Activated T-helper 17 cell treated with anti-CD3 and anti-CD28 coated beads, Interleukin-2, amount 50 U/mL, for 72 hours (primary cell): Measurements from ENCODE around the gene ACAN. TPM values are rescaled to one million over a fixed set of nuclear protein-coding genes. Genes with fewer than 3 reads are reported as not detected.

ENCODE experiments used
- ATAC-seq: fragments of 150-1000 bp; cut with Tn5 transposase; replicated peaks from 2 replicates; pipeline ENCODE4 v1.10.0; 2021; ENCODE audit warnings: mild to moderate bottlenecking, moderate library complexity
- H3K27ac Mint-ChIP-seq: one replicate; pipeline ENCODE4 v1.8.0; 2022; ENCODE audit warnings: mixed read lengths
- H3K27me3 Mint-ChIP-seq: one replicate; pipeline ENCODE4 v1.8.0; 2022; ENCODE audit warnings: mixed read lengths
- H3K36me3 Mint-ChIP-seq: one replicate; pipeline ENCODE4 v1.8.0; 2022; ENCODE audit warnings: low read depth, mild to moderate bottlenecking, mixed read lengths
- H3K4me1 Mint-ChIP-seq: one replicate; pipeline ENCODE4 v1.8.0; 2022; ENCODE audit warnings: mixed read lengths
- H3K4me3 Mint-ChIP-seq: one replicate; pipeline ENCODE4 v1.8.0; 2022; ENCODE audit warnings: mild to moderate bottlenecking, mixed read lengths
- H3K9me3 Mint-ChIP-seq: one replicate; pipeline ENCODE4 v1.8.0; 2022; ENCODE audit warnings: mixed read lengths
- total RNA-seq, 2 donors: library from RNA; stranded (reverse); gene quantifications; one replicate each; pipeline ENCODE4 v1.2.3, GENCODE V29; 2022

ACAN gene
- total RNA-seq, 2 donors from 2014 or later = not detected

- no peaks in the 10 kb centered on the region for H3K36me3 Mint-ChIP-seq
- no peaks in the 10 kb centered on the region for H3K27me3 Mint-ChIP-seq
- no peak for ATAC-seq
- H3K4me3 Mint-ChIP-seq = no peak overlapping the region
- peak overlapping the region; percentile 63 for H3K27ac Mint-ChIP-seq
- H3K4me1 Mint-ChIP-seq = no peaks in the 10 kb centered on the region
- no peaks in the 10 kb centered on the region for H3K9me3 Mint-ChIP-seq
Measured at GRCh38 chr15:88866295-88866881, 63.2 kb downstream of the ACAN start.

DNA sequence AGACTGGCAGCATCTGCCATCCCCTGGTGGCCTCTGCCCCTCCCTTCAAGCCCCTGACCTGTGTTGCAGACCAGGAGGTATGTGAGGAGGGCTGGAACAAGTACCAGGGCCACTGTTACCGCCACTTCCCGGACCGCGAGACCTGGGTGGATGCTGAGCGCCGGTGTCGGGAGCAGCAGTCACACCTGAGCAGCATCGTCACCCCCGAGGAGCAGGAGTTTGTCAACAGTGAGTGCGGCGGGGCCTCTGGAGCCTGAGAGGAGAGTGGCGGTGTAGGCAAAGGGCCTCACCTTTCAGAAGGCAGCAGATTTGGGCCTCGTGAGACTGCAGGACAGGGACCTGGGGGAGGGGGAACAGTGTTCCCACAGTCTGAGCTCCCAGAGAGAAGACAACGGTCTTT is 68.1 kb downstream of the ACAN start:
- Mint-ChIP-seq H3K27me3 (no peaks in the 10 kb centered on the region), H3K27ac (no peak overlapping the region), H3K4me3 (no peak overlapping the region), H3K4me1 (no peaks in the 10 kb centered on the region), H3K9me3 (no peaks in the 10 kb centered on the region), H3K36me3 (peaks cover 27% of the 10 kb centered on the region)
- ATAC-seq = no peak

DNA sequence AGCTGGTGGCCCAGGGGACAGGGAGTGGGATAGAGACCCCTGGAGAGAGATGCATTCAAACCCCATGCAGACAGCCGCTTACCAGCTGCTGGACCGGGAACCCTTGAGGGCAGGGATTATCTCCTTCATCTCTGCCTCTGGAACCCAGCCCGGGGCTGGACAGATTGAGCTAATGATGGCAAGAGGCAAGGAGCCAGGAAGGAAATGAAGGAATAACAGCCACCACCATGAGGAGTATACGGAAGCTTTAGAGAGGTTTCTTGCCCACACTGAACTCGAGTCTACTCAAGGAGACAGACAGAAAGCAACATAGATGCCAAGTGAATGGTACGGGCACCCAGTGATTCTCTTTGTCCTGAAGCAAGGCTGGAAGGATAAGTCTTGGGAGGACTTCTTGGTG is 68.9 kb downstream of the ACAN start:
- peaks cover 35% of the 10 kb centered on the region for H3K36me3 Mint-ChIP-seq
- no peak overlapping the region for H3K4me3 Mint-ChIP-seq
- H3K4me1 Mint-ChIP-seq = no peaks in the 10 kb centered on the region
- no peak for ATAC-seq
- H3K9me3 Mint-ChIP-seq = no peaks in the 10 kb centered on the region
- no peak overlapping the region for H3K27ac Mint-ChIP-seq
- no peaks in the 10 kb centered on the region for H3K27me3 Mint-ChIP-seq

DNA sequence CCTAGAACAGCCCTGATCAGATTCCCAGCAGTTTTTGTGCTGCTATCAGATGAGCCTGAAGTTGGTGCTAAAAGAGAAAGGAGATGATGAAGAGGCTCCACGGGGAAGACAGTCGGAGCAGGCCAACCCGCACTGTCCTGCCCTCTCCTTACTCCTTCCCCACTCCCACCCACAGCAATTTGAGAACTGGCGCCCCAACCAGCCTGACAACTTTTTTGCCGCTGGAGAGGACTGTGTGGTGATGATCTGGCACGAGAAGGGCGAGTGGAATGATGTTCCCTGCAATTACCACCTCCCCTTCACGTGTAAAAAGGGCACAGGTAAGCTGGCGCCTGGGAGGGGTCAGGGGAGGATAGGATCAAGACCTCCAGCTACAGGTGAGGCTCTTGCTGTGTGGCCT is 69.5 kb downstream of the ACAN start:
- Mint-ChIP-seq H3K27ac (peak overlapping the region; percentile 30), H3K36me3 (peaks cover 39% of the 10 kb centered on the region), H3K4me1 (no peaks in the 10 kb centered on the region), H3K4me3 (no peak overlapping the region), H3K9me3 (no peaks in the 10 kb centered on the region), H3K27me3 (no peaks in the 10 kb centered on the region)
- ATAC-seq = no peak

DNA sequence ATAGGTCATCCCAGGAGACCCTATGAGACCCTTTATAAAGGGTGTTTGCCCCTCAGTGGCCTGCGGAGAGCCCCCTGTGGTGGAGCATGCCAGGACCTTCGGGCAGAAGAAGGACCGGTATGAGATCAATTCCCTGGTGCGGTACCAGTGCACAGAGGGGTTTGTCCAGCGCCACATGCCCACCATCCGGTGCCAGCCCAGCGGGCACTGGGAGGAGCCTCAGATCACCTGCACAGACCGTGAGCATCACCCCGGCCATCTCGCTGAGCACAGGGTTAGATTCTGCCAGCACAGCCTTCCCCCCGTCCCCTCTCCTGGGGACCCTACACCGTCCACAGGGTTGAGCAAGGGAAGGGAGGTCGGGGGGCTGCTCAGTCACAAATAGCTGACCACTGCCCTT is 70.5 kb downstream of the ACAN start:
- no peaks in the 10 kb centered on the region for H3K9me3 Mint-ChIP-seq
- no peaks in the 10 kb centered on the region for H3K27me3 Mint-ChIP-seq
- H3K27ac Mint-ChIP-seq = no peak overlapping the region

GRCh38 chr15:88874275-88874674 is 71.0 kb downstream of the ACAN start:
- no peak for ATAC-seq
- Mint-ChIP-seq H3K4me1 (no peaks in the 10 kb centered on the region), H3K9me3 (no peaks in the 10 kb centered on the region), H3K4me3 (no peak overlapping the region), H3K27me3 (no peaks in the 10 kb centered on the region), H3K36me3 (peaks cover 51% of the 10 kb centered on the region), H3K27ac (no peak overlapping the region)

More for the DNA sequence above, 70.5 kb downstream of the ACAN start:
- Mint-ChIP-seq H3K4me1 (no peaks in the 10 kb centered on the region), H3K36me3 (peaks cover 48% of the 10 kb centered on the region), H3K4me3 (no peak overlapping the region)
- ATAC-seq = no peak

- Mint-ChIP-seq H3K4me1 (no peaks in the 10 kb centered on the region), H3K27ac (no peak overlapping the region), H3K4me3 (no peak overlapping the region), H3K9me3 (no peaks in the 10 kb centered on the region), H3K27me3 (no peaks in the 10 kb centered on the region), H3K36me3 (peaks cover 55% of the 10 kb centered on the region)
- no peak for ATAC-seq
Measured at GRCh38 chr15:88874684-88875083, 71.4 kb downstream of the ACAN start.

GRCh38 chr15:88876573-88876972 is 73.3 kb downstream of the ACAN start:
- no peaks in the 10 kb centered on the region for H3K9me3 Mint-ChIP-seq
- no peaks in the 10 kb centered on the region for H3K4me1 Mint-ChIP-seq
- no peaks in the 10 kb centered on the region for H3K27me3 Mint-ChIP-seq
- no peak for ATAC-seq
- no peak overlapping the region for H3K4me3 Mint-ChIP-seq
- H3K36me3 Mint-ChIP-seq = peaks cover 71% of the 10 kb centered on the region
- H3K27ac Mint-ChIP-seq = no peak overlapping the region

DNA sequence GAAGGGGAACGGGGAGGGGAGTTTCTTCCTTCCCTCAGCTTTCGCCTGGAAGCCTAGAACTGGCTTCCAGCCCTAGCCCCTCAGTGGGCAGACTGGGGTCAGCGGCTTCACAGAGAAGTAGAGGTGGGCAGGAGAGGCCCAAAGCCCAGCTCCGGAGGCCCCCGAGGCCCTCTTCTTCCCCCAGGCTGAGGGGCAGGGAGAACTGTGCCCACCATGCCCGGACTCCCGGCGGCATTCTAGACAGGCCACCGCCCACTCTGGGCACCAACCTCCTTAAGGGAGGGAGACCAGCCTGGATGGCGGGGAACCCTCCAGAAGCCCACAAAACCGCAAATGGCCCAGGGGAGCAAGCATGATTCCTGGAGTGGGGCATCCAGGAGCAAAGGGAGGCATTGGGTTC is 74.2 kb downstream of the ACAN start:
- Mint-ChIP-seq H3K4me3 (no peak overlapping the region), H3K4me1 (peaks cover 7% of the 10 kb centered on the region), H3K27ac (no peak overlapping the region), H3K36me3 (peaks cover 79% of the 10 kb centered on the region), H3K27me3 (no peaks in the 10 kb centered on the region), H3K9me3 (no peaks in the 10 kb centered on the region)
- ATAC-seq = no peak

GRCh38 chr15:88877906-88878305 is 74.7 kb downstream of the ACAN start:
- Mint-ChIP-seq H3K36me3 (peaks cover 84% of the 10 kb centered on the region), H3K27ac (no peak overlapping the region), H3K4me1 (peaks cover 7% of the 10 kb centered on the region), H3K27me3 (no peaks in the 10 kb centered on the region), H3K4me3 (no peak overlapping the region), H3K9me3 (no peaks in the 10 kb centered on the region)
- ATAC-seq = no peak

GRCh38 chr15:88878720-88879184 is 75.5 kb downstream of the ACAN start:
- Mint-ChIP-seq H3K4me1 (peaks cover 7% of the 10 kb centered on the region), H3K27ac (no peak overlapping the region), H3K36me3 (peaks cover 89% of the 10 kb centered on the region), H3K4me3 (no peak overlapping the region), H3K9me3 (no peaks in the 10 kb centered on the region), H3K27me3 (no peaks in the 10 kb centered on the region)
- peak; percentile 53 for ATAC-seq

- Mint-ChIP-seq H3K27me3 (no peaks in the 10 kb centered on the region), H3K9me3 (no peaks in the 10 kb centered on the region), H3K4me1 (peaks cover 7% of the 10 kb centered on the region), H3K4me3 (no peak overlapping the region), H3K36me3 (peaks cover 91% of the 10 kb centered on the region), H3K27ac (peak overlapping the region; percentile 58)
- no peak for ATAC-seq
Measured at GRCh38 chr15:88880944-88881740, 77.9 kb downstream of the ACAN start.

GRCh38 chr15:88881775-88882174 is 78.5 kb downstream of the ACAN start:
- H3K36me3 Mint-ChIP-seq = peaks cover 91% of the 10 kb centered on the region
- no peak for ATAC-seq
- peaks cover 7% of the 10 kb centered on the region for H3K4me1 Mint-ChIP-seq
- no peaks in the 10 kb centered on the region for H3K27me3 Mint-ChIP-seq
- no peak overlapping the region for H3K4me3 Mint-ChIP-seq
- no peaks in the 10 kb centered on the region for H3K9me3 Mint-ChIP-seq
- peak overlapping the region; percentile 32 for H3K27ac Mint-ChIP-seq

DNA sequence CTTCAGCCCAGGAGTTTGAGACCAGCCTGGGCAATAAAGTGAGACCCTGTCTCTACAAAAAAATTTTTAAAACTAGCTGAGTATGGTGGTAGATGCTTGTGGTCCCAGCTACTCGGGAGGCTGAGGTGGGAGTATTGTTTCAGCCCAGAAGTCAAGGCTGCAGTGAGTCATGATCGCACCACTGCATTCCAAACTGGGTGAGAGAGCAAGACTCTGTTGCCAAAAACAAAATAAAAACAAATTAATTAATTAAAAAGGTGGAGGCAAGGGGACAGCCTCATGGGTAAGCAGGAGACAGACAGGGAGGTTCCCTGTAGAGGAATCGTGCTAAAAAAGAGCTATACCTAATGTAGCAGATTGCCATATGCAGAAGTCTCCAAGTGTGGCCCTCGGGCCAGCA is 79.5 kb downstream of the ACAN start:
- Mint-ChIP-seq H3K9me3 (no peaks in the 10 kb centered on the region), H3K4me3 (no peak overlapping the region), H3K36me3 (peaks cover 93% of the 10 kb centered on the region), H3K4me1 (peaks cover 7% of the 10 kb centered on the region), H3K27ac (no peak overlapping the region), H3K27me3 (no peaks in the 10 kb centered on the region)
- no peak for ATAC-seq

- H3K36me3 Mint-ChIP-seq = peaks cover 67% of the 10 kb centered on the region
- no peaks in the 10 kb centered on the region for H3K9me3 Mint-ChIP-seq
- H3K27me3 Mint-ChIP-seq = no peaks in the 10 kb centered on the region
- H3K4me1 Mint-ChIP-seq = peaks cover 3% of the 10 kb centered on the region
- no peak overlapping the region for H3K27ac Mint-ChIP-seq
- no peak for ATAC-seq
- no peak overlapping the region for H3K4me3 Mint-ChIP-seq
Measured at GRCh38 chr15:88887068-88887580, 83.9 kb downstream of the ACAN start.
